HG03060 (cell line): Measurements from ENCODE around the gene SALL4.
"Not testable (repeated sequence)": the region's sequence is repeated elsewhere in the genome, so short reads cannot be mapped to it uniquely, and the experiment has no call there.

ENCODE experiments used
- ATAC-seq: cut with Tn5 transposase; IDR thresholded peaks from one replicate; pipeline ENCODE4 v1.9.1; 2021; ENCODE audit warnings: low read depth, moderate number of reproducible peaks; ENCODE audit not compliant: unreplicated experiment

The SALL4 gene

DNA sequence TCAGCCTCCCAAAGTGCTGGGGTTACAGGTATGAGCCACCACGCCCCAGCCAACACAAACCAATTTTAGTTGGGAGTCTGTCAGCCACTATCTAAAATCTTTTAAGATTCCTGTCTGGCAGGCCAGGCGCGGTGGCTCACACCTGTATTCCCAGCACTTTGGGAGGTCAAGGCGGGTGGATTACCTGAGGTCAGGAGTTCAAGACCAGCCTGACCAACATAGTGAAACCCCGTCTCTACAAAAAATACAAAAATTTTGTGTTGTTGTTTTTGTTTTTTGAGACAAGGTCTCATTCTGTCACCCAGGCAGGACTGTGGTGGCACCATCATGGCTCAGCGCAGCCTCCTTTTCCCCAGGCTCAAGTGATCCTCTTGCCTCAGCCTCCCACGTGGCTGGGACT, 62.0 kb downstream of the SALL4 start:
- ATAC-seq: not testable (repeated sequence)

DNA sequence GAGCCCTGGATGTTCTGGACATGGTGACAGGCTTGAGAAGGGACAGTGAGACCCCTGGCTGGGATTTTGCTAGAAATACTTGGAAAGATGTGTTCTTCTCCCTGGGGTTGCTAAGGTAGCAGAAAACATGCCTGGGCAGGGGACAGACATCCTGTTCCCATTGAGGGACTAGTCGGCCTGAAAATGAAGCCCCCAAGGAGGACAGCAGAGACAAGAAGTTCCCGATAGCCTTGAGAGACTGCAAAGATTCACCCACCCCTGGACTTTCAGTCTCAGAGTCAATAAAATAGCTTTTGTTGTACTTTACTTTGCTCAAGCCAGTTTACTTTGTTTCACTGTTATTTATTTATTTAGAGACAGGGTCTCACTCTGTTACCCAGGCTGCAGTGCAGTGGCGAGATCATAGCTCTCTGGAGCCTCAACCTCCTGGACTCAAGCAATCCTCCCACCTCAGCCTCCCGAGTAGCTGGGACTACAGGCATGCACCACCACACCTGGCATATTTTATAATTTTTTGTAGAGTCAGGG, 62.5 kb downstream of the SALL4 start:
- no peak for ATAC-seq

DNA sequence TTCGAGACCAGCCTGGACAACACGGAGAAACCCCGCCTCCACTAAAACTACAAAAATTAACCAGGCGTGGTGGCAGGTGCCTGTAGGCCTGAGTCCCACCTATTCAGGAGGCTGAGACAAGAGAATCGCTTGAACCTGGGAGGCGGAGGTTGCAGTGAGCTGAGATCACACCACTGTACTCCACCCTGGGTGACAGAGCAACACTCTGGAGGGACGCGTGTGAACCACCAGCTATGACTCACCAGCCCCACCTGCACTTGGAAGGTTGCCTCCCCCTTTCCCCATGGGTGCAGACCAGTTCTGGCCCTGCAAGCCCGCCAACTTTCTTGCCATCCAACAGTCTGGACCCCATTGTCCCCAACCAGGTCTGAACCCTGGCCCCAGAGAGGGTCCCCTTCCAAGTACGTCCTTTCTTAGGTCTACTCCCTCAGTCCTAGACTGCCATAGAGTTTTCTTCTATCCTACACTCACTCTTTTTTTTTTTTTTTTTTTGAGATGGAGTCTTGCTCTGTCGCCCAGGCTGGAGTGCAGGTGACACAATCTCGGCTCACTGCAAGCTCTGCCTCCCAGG, 63.4 kb downstream of the SALL4 start:
- no peak for ATAC-seq

DNA sequence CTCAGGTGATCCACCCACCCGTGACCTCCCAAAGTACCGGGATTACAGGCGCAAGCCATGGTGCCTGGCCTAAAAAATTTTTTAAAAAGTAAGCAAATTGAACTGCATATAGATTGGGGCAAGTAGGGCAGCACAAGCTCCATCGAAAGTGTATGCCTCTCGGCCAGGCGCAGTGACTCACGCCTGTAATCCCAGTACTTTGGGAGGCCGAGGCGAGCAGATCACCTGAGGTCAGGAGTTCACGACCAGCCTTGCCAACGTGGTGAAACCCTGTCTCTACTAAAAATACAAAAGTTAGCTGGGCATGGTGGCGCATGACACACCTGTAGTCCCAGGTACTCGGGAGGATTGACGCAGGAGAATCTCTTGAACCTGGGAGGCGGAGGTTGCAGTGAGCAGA, 64.1 kb downstream of the SALL4 start:
- not testable (repeated sequence) for ATAC-seq

DNA sequence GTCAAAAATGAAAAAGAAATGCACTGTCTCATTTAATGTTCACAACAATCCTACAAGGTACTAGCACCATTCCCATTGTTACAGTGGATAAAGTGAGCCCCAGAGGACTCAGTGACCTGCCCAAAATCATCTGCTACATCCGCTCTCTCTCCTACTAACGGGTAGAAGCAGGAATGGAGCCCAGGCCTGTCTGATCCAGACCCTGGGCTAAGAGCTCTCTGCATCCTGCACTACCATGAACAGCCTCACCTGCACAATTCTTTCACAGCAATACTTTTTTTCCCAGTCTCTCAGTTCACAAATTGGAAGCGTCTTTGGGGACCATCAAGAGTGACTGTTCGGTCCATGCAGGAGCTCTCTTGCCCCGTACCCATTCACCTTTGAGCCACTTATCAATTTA, 65.4 kb downstream of the SALL4 start:
- no peak for ATAC-seq

DNA sequence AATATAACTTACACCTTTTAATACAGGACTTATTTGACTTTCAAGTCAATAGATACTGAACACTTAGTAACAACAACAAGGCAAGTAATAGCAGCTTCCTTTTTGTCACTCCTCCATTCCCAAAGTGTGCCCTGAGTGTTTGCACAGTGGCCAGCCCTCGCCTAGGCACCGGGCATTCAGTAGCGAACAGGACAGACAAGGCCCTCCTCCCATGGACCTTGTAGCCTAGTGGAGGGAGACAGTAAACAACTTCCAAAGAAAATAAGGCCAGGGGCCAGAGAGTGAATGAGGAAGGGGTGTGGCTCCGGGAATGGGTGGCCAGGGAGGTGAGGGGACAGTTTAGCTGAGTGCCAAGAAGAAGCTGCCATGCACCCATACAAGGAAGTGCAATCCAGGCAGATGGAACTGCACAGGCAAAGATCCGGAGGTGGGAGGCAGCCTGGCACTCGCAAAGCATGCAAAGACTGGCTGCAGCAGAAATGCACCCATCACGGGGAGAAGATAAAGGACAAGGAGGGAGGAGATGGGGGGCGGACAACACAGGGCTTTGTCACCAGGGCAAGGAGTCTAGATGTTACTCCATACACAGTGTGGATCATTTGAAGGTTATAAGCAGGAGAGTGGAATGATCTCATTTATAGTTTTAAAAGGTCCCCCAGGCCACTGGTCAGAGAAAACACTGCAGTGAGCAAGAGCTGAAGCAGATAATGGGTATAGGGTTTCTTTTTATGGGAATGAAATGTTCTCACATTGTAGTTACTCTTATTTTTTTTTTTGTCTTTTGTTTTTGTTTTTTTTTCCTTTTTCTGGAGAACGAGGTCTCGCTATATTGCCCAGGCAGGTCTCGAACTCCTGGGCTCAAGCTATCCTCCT, 66.4 kb downstream of the SALL4 start:
- ATAC-seq: no peak

DNA sequence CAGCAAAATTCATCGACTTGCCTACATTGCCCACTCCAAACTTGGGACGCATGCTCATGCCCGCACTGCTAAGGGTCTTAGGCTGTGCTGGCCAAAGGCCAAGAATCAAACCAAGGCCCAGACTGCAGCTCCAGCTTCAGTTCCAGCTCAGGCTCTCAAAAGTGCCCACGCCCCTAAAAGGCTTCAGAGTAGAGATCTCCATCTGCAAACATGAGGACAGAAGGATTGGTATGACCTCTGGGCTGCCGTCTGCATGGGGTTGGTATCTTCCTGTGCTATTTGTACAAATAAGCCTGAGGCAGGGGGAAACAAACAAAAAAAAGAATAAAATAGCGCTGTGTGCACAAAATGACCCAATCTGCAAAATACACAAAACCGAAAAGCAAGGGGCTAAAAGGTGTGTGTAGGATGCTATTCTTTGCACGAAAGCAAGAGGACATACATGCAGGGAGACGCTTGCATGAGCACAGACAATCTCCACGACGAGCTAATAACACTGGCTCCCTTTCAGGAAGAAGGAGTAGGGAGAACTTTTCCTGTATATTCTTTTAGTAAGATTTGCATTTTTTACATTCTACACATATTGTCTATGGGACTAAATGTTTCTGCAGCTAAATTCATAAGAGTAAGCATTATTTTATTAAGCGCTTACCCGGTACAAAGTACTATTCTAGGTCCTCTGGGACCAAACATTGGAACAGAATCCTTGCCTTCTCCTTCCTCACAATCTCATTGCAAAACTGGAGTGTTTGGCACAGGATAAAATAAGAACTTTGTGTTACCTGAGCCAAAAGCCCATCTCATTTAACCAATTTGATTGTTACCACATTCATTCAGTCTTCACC, 67.2 kb downstream of the SALL4 start:
- ATAC-seq: no peak

DNA sequence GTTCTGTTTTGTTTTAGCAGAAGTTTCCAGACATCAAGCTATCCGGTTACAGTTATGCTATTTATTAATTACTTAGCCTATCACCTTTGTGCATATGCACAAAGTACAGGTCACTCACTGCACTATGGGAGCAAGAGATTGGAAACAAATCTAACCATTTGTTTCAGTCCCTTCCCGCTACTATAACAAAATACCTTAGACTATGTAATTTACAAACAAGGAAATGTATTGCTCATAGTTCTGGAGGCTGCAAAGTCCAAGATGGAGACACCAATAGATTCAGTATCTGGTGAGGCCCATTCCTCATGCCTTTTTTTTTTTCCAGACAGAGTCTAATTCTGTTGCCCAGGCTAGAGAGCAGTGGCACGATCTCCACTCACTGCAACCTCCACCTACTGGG, 69.3 kb downstream of the SALL4 start:
- no peak for ATAC-seq
